Stimulated activated CD8-positive, alpha-beta memory T cell treated with anti-CD3 and anti-CD28 coated beads, Interleukin-7, amount 100 ng/mL, for 24 hours (primary cell): Measurements from ENCODE around the gene KRT17.
"Not testable (repeated sequence)": the region's sequence is repeated elsewhere in the genome, so short reads cannot be mapped to it uniquely, and the experiment has no call there.

Source experiments
- DNase-seq: peaks from one replicate; pipeline ENCODE4 v3.0.0-alpha.2; 2020; ENCODE audit warnings: low read depth

Gene KRT17

DNA sequence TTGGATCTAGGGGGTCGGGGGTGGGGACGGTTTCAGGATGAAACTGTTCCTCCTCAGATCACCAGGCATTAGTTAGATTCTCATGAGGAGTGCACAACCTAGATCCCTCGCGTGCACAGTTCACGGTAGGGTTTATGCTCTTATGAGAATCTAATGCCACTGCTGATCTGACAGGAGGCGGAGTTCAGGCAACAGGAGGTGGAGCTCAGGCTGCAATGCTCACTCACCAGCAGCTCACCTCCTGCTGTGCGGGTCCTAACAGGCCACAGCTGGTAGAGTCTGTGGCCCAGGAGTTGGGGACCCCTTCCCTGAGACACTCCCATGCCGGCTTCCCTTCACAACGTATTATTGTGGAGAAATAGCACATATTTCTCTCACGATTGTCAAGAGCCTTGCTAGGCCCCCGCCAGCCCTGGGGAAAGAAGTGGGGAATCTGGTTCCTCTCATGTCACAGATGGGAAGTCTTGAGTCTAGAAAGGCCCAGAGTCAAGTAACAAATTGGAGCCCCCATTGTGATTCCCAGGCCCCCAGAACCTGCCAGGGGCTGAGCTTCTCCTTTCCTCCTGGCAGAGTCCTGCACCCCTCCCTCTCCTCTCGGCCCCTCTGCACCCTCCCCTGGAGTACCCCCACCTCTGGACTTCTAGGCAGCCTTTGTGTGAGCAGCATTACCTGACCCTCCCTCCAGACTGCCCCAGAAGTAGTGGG lies 31.6 kb downstream of the KRT17 start:
- no peak for DNase-seq

DNA sequence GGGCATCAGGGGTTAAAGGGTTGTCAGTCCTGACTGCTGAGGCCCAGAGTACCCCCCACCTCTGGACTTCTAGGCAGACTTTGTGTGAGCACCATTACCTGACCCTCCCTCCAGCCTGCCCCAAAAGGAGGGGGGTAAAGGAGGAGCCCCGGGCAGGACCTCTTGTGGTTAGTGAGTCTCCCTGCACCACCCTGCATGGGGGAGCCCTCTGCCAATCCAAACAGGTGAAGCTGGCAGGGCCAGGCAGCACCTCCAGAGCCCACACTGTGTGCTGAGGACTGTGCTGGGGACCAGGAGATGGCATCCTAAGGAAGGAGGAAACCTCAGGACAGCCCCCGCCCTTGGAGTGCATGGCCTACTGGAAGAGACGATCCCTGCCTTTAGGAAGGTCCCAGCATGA lies 35.1 kb downstream of the KRT17 start:
- no peak for DNase-seq

DNA sequence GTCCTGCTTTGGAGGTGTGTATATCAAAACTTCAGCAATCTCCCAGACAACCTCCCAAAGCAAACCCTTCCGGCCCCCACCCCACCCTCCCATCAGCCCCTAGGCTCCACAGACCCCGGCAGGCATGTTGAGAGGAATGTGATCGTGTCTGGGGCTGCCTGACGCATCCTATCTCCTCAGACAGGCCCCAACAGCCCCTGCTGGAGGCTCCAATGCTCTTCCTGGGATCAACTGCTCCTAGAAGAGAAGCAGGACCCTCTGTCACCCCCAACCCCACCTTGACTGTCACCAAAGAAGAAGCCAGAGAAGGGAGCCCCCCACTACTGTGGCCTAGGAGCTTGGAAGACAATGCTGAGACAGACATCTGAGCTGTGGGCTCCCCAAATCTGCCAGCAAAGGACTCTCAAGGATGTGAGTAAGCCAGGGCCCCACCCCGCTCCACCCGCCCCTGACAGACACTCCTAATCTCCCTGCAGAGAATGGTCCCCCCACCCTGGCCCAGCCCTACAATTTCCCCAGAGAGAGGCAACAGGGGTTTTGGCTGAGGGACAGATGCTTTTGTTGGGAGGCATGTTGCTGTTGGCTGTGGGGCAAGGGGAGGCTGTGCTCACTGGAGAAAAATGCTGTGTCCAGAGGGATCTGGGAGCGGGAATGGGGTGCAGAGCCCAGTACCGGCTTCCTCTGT lies 36.1 kb downstream of the KRT17 start:
- DNase-seq, result no peak

DNA sequence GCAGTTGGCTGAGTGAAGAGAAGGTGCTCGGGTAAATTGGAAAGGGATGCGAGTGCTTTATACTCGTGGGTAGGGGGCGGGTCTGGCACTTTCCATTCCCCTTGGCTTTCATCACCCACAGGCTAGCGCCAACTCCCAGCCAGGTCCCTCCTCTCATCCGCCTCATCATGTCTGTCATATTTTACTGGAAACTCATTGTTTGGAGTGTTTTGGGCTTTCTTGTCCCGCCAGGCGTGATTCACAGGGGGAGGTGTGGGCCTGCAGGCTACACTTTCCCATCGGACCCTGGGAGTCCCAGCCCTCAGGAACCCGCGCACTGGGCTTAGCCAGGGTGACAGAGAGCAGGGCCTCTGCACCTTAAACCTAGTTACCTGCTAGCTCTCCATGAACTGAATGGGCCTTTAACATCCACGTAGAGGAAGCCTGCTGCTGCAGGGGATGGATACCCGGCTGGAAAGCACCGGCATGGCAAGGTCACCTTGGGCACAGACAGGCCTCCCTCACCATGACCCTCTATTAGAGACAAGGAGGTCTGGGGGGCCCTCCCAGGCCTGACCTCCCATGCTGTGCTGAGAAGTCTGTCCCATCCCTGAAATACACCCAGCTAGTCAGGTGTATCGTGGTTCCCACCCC lies 37.4 kb downstream of the KRT17 start, which contains the start of gene KRT14:
KRT14 (minus strand) TSS at position 33 of the 633 bp plus-strand sequence. CDS start 61 bp downstream, outside the sequence.
- DNase-seq, result no peak

- no peak for DNase-seq
These were observed 38.9 kb downstream of the KRT17 start for GRCh38 chr17:41585301-41586056.

DNA sequence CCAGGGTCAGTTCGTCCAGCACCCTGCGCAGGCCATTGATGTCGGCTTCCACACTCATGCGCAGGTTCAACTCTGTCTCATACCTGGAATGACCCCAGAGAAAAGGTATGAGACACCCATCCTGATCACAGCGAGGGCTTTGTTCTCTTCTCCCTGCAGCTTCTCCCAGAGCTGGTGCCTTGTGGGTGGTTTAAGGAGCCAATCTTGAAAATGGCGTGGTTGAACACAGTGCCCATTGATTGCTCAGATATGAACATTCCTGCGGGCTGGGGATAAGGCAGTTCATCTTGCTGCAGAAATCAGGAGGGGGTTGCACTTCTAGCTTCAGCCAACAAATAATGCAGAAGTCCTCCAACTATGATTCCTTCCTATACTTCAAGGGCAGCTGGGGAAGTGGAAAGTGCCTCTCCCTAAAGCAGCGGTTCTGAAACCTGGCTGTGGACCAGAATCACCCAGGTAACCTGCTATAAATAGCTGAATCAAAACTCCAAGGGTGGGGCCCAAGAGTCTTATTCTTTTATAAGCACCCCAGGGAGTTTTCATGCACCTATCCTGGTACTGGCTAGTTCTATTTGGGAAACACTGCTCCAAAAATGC lies 39.9 kb downstream of the KRT17 start:
- DNase-seq, result not testable (repeated sequence)

DNA sequence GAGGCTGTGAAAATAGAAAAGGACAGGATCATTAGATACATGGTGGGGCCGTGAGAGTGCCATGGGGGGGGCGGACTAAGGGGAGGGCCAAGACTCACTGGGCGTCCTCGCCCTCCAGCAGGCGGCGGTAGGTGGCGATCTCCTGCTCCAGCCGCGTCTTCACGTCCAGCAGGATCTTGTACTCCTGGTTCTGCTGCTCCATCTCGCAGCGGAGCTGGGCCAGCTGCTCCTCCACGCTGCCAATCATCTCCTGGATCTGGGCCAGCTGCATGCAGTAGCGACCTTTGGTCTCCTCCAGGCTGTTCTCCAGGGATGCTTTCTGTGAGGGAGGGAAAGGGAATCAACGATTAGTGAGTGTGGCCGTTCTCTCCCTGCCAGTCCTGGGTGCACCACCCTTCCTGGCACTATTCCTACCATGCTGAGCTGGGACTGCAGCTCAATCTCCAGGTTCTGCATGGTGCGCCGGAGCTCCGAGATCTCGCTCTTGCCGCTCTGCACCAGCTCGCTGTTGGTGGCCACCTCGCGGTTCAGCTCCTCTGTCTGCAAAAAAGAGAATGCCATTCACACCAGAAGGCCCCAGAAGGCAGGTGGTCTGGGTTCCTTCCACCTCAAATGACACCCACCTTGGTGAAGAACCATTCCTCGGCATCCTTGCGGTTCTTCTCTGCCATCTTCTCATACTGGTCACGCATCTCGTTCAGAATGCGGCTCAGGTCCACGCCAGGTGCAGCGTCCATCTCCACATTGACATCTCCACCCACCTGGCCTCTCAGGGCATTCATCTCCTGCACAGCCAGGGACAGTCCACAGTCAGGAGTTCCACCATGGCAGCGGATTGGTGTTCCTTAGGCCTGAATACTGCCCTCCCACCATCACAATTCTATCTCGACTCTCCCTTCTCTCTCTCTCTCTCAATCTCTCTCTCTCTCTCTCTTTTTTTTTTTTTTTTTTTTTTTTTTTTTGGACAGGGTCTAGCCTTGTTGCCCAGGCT lies 40.9 kb downstream of the KRT17 start:
- DNase-seq, result no peak

- not testable (repeated sequence) for DNase-seq
These were observed 42.1 kb downstream of the KRT17 start for GRCh38 chr17:41582061-41582968.

- DNase-seq, result no peak
These were observed 42.9 kb downstream of the KRT17 start for GRCh38 chr17:41581366-41582060.

GRCh38 chr17:41580687-41581365 lies 43.5 kb downstream of the KRT17 start:
- DNase-seq, result no peak

DNA sequence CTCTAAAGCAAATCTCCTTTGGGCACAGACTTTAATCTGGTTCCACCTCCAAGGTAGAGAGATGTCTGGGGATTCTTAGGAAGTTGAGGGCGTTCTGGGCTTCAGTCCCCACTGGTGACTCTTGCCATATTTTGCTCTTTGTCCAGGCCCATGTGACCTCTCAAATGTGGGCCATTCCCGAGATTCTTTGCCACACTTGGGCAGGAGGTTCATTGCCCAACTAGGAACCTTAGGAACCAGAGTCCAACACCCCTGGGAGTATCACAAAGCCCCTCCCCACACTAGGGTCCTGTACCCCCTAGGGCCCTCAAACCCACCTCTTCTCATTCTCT lies 44.2 kb downstream of the KRT17 start:
- no peak for DNase-seq

- DNase-seq, result peak; percentile 51
These were observed 44.7 kb downstream of the KRT17 start for GRCh38 chr17:41579484-41580243.

GRCh38 chr17:41578971-41579370 lies 45.4 kb downstream of the KRT17 start:
- DNase-seq, result no peak

GRCh38 chr17:41578538-41578937 lies 45.8 kb downstream of the KRT17 start:
- no peak for DNase-seq

- DNase-seq, result not testable (repeated sequence)
These were observed 47.6 kb downstream of the KRT17 start for GRCh38 chr17:41576740-41577139.

DNA sequence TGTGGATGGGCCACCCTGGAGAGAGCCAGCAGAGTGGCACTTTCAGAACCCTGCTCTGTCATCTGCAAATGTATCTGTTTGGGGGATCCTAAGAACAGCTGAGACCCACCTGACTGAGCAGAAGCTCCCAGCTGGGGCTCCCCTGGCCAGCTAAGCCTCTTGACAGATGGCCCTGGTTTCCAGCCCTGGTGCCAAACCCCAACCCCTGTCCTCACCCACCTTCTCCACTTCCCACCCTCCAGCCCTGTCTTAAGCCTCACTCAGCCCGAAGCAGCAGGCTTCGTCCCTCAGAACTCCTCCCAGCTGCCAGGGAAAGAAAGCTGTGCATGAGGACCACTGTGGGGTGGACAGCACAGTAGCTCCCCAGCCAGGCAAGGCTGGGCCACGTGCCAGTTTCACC lies 49.0 kb downstream of the KRT17 start:
- DNase-seq, result no peak

DNA sequence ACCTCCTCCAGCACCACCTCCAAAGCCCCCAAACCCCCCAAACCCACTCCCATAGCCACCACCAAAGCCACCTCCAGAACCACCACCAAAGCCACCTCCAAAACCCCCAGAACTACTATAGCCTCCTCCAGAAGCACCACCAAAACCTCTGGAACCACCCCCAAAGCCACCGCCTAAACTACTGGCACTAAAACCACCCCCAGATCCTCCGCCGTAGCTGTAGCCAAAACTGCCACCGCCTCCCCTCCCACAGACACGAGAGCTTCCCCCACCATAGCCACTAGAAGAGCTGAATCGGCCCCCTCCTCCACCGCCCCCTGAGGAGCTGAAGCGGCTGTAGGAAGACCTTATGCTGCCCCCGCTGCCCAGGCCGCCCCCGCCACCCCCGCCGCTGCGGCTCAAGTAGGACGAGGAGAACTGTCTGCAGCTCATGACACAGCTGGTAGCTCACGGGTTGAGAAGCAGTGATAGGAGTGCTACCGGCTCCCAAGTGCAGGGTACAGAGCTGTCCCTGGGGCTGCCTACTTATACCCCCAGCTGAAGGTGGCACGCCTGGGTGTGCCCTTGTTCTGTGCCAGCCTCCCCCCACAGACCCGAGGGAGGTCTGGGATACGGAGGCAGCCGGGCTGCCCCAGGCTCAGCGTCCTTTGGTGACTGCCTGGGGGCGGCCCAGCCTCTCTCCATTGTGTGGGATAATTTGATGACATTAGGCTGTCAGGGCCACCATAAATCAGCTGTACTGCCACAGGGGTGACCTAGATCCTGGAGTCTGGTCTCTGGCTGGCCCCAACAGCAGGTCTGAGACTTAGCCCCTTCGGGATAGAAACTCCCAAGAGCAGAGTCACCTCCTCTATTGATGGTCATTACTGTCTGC lies 52.6 kb downstream of the KRT17 start, which contains the start of gene KRT9:
KRT9 (minus strand) TSS at position 499 of the 874 bp plus-strand sequence; CDS start at position 432, 67 bp downstream.
- no peak for DNase-seq
